PFSK-1 (cell line): Measurements from ENCODE around the gene OSBPL3.

Source experiments
- FOXP2 ChIP-seq: optimal IDR thresholded peaks from 2 replicates; pipeline ENCODE3; 2011; ENCODE audit warnings: borderline replicate concordance, control low read depth, inconsistent platforms; ENCODE audit not compliant: insufficient read depth; ENCODE audit errors: extremely low read length, extremely low read depth
- POLR2AphosphoS5 ChIP-seq: IDR thresholded peaks from 2 replicates; pipeline ENCODE4 v1.6.1; 2012; ENCODE audit warnings: low read depth, mild to moderate bottlenecking, control low read depth, low read length, moderate library complexity
- SIN3A ChIP-seq: IDR thresholded peaks from 2 replicates; pipeline ENCODE4 v1.6.1; 2012; ENCODE audit warnings: mild to moderate bottlenecking, low read length, moderate library complexity, borderline replicate concordance; ENCODE audit not compliant: insufficient read depth
- TAF1 ChIP-seq: IDR thresholded peaks from 2 replicates; pipeline ENCODE4 v1.6.1; 2012; ENCODE audit warnings: low read length, control low read depth, borderline replicate concordance; ENCODE audit not compliant: insufficient read depth
- TF ChIP-seq, protein P1 (sequence below), 2 experiments: IDR thresholded peaks; 2 replicates each; pipeline versions ENCODE4 v1.6.1 to v1.8.0; 2011 to 2012; ENCODE audit warnings: low read depth in 2 of 2, low read length in 2 of 2, control low read depth in 1 of 2, inconsistent platforms in 1 of 2, mild to moderate bottlenecking in 1 of 2, moderate library complexity in 1 of 2; ENCODE audit not compliant: insufficient read depth in 1 of 2

The OSBPL3 gene

DNA sequence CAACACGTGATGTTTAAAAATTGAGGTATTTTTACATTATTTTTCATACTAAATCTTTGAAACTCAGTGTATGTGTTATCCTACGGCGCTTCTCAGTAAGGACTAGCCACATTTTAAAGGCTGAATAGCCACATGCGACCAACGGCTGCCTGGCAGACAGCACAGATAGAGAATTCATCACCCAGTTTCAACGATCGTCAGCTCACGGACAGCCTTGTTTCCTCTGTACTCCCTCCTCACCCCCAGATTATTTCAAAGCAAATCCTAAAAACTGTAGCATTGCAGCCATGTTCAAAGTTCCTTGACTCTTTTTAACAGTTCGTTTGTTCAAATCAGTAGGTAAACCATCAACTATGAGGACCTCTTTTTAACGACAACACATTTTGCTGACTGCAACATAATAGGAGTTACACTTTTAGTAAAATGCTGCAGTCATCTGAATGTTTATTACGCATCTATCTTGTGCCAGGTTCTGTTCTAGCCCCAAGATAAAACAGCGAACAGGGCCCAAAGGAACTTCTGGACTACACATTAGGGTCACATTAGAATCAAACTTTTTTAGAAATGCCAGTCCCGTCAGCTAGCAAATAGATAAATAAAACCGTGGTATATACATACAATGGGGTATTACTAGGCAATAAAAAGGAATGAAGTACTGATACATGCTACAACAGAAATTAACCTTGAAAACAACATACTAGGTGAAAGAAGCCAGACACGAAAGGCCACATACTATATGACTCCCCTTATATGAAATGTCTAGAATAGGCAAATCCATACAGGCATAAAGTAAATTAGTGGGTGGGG is 5.7 kb downstream of the OSBPL3 start:
- no peak for TF ChIP-seq FOXP2
- no peak for TF ChIP-seq TAF1
- TF ChIP-seq POLR2AphosphoS5: no peak

DNA sequence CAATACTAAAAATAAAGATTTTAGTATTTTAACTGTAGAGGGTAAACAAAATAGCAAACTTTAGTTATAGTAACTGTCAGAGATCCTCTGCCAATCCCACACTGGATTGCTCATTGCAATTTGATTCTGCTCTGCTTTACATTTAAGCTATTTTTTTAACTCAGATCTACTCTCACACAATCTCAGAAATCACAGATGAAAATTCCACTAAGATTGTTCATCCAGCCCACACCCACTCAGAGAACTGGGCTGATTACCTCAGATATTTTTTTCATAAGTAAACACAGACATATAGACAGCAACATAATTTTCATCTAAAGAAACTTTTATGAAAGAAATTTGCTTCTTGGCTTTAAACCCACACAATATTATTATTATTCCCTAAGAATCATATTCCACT is 7.0 kb downstream of the OSBPL3 start:
- TF ChIP-seq TAF1 (no peak), POLR2AphosphoS5 (no peak), FOXP2 (no peak), SIN3A (no peak)
- TF ChIP-seq, protein P1, sequence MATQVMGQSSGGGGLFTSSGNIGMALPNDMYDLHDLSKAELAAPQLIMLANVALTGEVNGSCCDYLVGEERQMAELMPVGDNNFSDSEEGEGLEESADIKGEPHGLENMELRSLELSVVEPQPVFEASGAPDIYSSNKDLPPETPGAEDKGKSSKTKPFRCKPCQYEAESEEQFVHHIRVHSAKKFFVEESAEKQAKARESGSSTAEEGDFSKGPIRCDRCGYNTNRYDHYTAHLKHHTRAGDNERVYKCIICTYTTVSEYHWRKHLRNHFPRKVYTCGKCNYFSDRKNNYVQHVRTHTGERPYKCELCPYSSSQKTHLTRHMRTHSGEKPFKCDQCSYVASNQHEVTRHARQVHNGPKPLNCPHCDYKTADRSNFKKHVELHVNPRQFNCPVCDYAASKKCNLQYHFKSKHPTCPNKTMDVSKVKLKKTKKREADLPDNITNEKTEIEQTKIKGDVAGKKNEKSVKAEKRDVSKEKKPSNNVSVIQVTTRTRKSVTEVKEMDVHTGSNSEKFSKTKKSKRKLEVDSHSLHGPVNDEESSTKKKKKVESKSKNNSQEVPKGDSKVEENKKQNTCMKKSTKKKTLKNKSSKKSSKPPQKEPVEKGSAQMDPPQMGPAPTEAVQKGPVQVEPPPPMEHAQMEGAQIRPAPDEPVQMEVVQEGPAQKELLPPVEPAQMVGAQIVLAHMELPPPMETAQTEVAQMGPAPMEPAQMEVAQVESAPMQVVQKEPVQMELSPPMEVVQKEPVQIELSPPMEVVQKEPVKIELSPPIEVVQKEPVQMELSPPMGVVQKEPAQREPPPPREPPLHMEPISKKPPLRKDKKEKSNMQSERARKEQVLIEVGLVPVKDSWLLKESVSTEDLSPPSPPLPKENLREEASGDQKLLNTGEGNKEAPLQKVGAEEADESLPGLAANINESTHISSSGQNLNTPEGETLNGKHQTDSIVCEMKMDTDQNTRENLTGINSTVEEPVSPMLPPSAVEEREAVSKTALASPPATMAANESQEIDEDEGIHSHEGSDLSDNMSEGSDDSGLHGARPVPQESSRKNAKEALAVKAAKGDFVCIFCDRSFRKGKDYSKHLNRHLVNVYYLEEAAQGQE (IDR thresholded peaks at IDR 0.05; ENCODE audit: insufficient read depth in 1 of 2, low read depth in 2 of 2, low read length in 2 of 2): no peak

DNA sequence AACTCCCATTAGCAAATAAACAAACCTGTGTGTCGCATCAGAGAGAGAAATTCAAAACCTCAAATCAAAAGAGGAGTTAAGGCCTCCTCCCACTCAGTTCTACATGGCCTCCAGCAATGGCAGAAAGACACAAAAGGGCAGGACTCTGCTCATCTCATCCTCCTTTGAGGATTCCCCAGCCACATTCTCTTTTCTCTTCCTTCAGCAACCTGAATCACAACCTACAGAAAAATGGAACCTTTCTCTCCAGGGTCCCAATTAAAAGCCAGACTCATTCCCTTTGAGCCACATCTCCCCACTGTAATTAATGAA is 7.9 kb downstream of the OSBPL3 start:
- TF ChIP-seq FOXP2: no peak
- TF ChIP-seq TAF1: no peak

DNA sequence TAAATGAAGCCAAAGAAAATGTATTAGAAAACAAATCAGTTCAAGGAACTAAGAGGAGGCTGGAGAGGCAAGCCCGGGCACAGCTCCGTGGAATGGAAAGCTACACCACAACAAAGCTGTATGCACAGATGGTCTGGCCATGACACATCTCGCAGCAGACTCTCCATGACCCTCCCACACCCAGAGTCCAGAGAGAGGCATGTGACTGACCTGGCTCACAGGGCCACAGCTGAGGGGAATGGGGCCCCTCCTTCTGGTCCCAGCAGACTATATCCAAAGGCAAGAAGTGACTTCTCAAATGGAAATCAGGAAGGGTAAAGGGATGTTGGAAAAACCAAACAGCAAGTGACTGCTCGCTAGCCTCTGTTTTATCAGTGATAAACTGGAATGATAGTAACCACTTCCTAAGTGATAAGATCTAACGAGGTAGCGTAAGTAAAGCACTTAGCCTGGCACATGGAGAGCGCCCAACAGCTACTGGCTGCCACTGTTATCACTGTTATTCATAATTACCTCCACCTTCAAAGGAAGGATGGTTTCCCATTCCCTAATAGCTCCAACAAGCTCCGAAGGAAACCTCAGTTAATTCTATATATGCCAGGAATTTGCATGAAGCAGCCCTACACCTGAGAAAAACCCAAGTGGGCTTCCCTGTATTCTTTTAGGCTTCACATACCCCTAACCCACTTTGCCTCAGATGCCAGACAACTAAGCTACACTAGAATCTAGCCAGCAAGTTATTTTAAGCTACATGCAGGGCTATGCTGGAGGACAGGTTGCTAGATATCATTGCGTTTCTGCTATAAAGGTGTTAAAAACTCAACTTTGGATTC is 8.4 kb downstream of the OSBPL3 start:
- TF ChIP-seq, protein P1 (IDR thresholded peaks at IDR 0.05; ENCODE audit: insufficient read depth in 1 of 2, low read depth in 2 of 2, low read length in 2 of 2): no peak

DNA sequence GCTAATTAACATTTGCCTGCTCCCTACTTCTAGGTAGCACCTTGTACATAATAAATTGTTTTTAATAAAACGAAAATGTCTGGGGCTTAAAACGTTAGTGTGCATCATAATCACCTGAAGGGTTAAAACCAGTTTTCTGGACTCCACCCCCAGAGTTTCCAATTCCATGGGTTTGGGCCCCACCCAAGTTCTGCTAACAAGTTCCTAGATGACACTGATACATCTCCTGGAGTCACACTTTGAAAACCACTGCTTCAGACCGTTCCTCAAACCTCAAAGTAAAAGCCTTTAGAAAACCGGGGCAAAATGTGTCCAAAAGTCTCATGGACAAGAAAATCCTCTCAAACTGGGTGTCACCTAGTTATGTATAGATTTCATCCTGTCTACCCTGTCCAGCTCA is 9.3 kb downstream of the OSBPL3 start:
- TF ChIP-seq FOXP2 (no peak), SIN3A (no peak), TAF1 (no peak), POLR2AphosphoS5 (no peak)
- TF ChIP-seq, protein P1 (IDR thresholded peaks at IDR 0.05; ENCODE audit: insufficient read depth in 1 of 2, low read depth in 2 of 2, low read length in 2 of 2): no peak

DNA sequence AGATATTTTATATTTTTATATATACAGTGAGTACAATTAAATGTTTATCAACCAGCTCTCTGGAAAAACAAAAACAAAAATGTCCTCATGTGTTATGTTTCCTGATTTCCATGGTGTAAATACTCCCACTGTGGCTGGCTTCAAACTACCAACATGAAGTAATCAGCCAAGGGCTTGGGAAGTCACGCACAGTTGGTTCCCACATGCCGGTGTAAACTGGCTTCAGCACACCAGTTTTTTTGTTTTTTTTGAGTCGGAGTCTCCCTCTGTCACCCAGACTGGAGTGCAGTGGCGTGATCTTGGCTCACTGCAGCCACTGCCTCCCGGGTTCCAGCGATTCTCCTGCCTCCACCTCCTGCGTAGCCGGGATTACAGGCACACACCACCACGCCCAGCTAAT is 11.8 kb downstream of the OSBPL3 start:
- TF ChIP-seq TAF1: no peak

DNA sequence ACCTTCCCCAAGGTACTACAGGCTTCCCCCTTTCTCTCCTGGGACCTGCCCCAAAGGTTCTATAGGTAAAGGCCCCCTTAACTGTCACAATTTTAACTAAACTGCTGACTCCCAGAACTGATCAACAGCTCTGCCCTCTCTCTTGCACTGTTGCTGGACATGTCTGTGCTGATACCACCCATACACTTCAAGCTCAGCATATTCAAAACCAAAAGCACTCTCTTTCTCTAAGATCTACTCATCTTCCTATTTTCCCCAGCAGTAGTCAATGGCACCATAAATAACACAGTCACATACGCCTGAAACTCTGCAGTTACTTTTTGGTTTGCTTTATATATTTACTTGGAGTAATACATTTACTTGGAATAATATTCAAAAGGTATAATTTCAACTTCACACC is 12.3 kb downstream of the OSBPL3 start:
- TF ChIP-seq TAF1 (no peak), FOXP2 (no peak), POLR2AphosphoS5 (no peak), SIN3A (no peak)
- TF ChIP-seq, protein P1 (IDR thresholded peaks at IDR 0.05; ENCODE audit: insufficient read depth in 1 of 2, low read depth in 2 of 2, low read length in 2 of 2): no peak
